Right renal pelvis (tissue), 4 donors: ENCODE measurements around the gene NAB1. TPM values are rescaled to one million over a fixed set of nuclear protein-coding genes. Genes with fewer than 3 reads are reported as not detected.
"Not testable (repeated sequence)": the region's sequence is repeated elsewhere in the genome, so short reads cannot be mapped to it uniquely, and the experiment has no call there.

ENCODE experiments used
- DNase-seq, 4 donors: peaks; one replicate each; pipeline ENCODE4 v3.0.0-alpha.2; 2013; ENCODE audit warnings: low read depth in 4 of 4, low spot score in 3 of 4, missing footprints in 1 of 4
- polyA plus RNA-seq, 4 donors: library from polyadenylated mRNA; unstranded; fragments of 120-200 nt; gene quantifications; one replicate each; pipeline ENCODE4 v1.2.1, GENCODE V29; 2013; ENCODE audit not compliant: insufficient read length in 4 of 4

Gene NAB1
- polyA plus RNA-seq, 4 donors = 62.6 to 78.2 (median 73.5) TPM

DNA sequence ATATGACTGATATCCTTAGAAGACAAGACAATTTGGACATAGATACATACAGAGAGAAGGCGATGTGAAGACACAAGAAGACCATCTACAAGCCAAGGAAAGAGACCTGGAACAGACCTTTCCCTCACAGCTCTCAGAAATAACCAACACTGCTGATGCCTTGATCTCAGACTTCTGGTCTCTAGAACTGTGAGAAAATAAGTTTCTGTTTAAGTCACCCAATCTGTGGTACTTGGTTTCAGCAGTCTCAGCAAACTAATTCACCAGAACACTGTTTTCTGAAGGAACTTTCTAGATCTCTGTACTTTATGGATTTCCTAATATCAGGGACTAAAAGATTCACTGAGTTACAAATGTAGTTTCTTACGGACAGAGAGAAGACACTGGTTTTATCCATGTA lies 58.8 kb downstream of the NAB1 start:
- no peak for DNase-seq

DNA sequence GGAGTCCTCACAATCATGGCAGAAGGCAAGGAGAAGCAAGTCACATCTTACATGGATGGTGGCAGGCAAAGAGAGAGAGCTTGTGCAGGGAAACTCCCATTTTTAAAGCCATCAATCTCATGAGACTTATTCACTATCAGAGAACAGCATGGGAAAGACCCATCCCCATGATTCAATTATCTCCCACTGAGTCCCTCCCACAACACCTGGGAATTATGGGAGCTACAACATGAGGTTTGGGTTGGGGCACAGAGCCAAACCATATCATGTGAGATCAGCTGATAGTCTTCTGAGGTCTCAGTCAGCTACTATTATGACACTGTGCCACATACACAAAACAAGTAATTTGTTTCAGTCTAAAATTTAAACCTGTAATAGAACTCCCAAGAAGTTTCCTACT lies 59.8 kb downstream of the NAB1 start:
- DNase-seq = not testable (repeated sequence)

DNA sequence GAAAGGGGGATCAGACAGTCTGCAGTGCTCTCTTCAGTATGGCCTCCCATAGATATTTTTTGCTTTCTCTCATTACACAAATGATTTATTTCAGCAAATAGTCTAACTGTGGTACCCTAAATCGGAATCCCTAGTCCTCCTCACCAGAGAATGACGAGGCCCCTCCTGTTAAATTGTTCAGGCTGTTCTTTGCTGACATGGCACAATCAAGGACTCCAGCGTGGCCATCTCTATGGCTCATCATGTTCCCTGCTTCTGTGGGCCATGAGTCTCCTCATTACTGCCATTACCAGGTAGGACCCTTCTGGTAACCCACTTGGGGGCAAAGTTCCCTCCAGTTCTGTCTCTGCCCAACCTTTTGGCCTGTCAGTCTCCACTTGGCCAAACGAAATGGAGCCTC lies 62.2 kb downstream of the NAB1 start:
- no peak for DNase-seq

DNA sequence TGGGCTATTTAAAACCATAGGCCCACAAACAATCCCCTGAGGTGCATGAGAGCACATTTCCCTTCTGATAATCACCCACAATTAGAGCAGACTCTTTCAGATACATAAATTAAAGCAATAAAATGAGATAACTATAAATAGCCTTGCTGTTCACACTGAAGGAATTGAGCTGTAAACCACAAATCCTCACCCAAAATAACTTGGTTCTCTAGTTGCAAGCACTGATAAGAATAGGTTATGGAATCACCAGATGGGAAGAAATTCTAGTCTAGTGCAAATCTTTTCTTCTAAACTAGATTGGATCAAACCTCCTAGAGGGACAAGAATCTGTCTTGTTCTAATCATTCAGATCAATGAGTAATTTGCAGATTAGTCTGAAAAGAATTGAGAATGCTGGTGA lies 64.6 kb downstream of the NAB1 start:
- DNase-seq = no peak

DNA sequence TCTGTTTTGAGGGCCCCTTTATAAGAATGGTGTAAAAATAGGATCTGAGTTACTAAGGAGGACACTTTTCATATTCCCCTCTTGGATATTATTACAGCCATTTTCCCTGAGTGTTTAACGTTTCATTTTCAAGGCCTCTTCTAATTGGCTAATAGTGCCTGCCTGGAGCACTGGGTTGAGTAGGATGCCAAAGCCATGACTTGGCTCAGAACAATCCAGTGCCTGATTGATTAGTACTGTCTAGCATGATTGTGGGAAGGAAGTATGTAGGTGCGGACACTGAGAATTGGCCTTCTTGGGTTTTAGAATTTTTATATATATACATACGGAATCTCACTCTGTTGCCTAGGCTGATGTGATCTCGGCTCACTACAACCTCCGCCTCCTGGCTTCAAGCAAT lies 66.1 kb downstream of the NAB1 start:
- no peak for DNase-seq

DNA sequence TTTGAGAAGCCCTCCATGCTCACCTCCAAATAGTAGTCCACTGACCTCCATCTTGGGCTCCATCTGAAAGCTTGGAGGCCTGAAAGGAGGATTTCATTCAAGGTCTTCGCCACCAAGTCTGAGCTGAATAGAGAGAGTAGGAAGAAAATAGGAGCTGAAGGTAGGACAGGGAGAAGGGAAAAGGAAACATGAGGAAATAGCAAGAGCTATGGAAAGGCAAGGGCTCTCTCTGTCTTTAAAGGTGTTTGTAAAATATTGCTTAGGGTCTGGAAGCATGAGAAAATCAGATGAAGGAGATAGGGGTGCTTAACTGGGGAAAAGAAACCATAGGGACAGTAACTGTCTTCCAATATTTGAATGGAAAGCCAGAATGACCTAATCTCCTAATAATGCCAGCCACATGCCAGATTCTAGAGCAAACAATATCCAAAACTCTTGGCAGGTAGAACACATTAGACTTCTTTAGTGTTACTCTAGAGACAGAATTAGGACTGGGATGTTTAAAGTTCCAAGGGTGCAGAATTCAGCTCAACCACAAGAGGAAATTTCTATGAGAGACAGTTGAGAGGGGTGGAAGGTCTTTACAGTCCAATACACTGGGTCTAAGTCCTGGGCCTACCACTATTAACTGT lies 67.4 kb downstream of the NAB1 start:
- no peak for DNase-seq

DNA sequence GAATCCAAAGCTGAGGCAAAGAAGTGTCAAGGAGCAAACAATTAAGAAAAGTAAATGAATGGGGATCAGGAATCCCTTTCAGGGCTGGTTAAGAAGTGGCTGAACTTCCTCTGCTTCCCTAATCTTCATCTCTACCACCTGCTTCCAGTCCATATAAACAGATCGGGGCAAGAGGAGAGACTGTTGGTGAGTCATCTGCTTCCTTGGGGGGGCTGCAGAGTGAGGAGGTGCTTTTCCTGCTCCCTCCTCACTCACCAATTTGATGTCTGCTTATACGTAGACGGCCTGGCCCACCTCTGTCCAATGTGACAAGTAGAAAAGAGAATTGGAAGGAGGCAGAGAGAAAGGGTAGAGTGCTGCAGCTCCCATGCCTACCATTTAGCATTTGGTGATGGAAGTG lies 68.4 kb downstream of the NAB1 start:
- no peak for DNase-seq

DNA sequence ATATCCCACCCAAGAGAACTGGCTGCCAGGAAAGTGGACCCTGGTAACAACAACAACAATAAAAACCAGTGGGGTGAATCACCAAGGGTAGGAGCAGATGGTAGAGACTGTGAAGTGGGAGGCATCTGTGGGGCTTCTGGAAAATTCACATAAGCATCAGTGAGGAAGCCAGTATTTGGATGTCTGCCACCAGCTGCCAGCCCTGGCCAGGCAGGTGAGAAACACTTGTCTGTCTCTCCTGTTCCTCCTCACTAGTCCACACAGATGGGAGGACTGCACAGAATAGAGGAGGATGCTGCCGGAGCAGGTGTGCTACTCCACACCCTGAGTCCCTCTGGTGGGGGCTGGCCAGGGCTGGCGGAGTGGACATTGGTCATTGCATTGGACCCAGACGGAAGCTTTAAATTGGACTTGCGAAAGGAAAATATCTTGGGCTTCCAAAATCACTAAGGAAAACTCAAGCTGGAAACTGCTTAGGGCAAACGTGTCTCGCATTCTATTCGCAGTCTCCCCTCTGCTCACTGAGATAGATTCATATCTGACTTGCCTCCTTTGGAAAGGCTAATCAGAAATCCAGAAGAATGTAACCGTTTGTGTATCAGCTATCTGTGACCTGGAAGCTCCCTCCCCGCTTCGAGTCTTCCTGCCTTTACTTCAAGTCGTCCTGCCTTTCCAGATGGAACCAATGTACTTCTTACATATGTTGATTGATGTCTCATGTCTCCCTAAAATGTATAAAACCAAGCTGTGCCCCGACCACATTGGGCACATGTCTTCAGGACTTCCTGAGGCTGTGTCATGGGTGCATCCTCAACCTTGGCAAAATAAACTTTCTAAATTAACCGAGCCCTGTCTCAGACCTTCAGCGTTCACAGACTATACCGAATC lies 69.1 kb downstream of the NAB1 start:
- no peak for DNase-seq

DNA sequence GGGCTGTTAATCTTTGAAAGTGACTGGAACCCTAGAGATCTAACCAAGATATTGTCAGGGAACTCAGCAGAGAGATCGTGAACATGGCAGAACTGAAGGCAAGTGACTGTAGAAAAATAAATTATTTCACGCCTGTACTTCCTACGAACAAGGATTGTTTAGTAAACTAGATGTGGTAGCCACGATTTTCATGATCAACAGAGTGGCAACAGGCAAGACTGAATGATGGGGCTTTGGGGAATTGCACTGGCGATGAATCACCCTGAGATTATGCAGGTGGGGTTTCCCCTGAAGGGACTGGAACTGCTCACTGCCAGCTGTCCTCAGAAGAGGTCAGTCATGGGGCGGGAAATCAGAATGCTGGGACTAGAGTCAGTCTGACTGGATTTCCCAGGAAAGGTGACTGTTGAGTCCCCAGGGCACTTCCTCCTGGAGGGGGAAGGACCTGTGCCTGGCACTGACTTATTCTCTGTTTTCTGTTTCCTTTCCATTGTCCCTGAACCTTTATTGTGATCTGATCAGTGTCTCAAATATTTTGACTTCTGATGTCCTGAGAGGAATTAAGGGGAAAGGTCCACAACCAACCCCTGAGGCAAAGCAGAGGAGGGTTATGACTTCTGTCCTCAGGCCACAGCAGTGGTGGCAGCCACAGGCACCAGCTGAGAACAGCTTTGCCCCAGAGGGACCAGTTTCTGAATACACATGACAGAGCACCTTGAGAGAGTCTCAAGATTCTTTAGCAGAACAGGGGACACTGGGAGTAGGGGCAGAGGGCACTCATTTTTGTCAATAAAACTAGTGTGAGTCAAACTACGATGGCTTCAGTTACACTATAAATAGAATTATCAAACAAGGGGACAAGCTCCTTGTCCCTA lies 70.0 kb downstream of the NAB1 start:
- no peak for DNase-seq

DNA sequence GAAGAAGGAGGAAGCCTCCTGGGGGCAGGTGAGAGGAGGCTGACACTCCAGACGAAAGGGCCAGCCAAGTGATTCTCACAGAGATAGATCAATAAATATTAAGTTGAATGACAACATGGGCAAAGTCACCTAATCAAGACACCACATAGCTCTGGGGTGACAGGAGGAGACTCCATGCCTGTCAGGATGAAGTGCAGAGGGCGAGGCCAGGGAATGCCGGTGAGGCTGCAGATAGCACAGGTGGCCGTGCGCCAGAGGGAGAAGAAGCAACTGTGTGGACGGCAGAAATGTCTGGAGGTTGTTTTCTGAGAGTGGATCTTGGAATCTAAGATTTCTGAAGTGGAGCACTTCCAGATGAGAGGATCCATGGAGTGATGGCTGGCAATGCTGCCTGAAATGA lies 71.4 kb downstream of the NAB1 start:
- no peak for DNase-seq

DNA sequence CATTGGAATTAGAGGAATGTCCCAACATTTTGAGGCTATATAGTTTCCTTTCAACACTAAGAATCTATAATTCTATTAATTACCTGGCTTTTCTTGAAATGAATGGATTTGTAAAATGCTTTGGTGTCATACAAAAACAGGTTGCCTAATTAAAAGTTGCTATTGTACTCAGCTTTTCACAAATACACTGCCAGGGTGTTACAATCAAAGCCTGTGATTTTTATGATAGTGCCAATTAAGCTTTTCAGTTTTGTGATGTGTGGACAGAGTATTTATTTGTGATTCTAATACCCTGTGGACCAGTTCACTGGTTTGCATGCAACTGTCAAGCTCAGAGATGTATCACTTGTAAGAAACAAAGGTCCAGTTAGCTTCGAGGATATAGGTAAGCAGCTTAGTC lies 71.8 kb downstream of the NAB1 start:
- DNase-seq = no peak

DNA sequence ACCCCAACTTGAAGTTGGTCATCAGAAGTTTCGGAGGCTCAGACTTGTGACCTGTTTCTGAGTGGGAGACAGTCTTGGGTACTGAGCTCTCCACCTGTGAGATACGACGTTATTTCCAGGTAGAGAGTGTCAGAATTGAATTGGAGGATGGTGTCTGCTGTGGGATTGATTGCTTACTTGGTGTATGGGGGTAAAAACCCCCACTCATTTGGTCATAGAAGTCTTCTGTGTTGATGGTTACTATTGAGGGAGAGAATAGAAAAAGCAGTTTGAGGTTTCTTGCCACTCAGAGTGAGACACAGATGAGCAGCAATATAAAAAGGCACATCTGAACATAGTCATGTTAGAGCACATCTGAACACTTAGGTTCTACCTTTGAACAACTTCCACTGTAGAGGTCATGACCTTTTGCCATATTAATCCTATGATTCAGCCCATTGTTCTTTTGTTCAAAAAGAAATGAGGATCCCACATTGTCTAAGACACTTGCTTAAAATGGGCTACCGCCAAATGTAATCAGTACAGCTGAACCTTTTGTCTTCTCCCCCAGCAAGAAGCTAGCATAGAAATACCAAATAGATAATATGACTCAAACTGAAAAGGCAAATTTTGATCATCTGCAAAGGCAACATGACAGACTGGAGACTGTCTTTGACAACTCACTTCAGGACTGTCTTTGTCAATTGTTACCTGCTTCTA lies 73.3 kb downstream of the NAB1 start:
- no peak for DNase-seq

DNA sequence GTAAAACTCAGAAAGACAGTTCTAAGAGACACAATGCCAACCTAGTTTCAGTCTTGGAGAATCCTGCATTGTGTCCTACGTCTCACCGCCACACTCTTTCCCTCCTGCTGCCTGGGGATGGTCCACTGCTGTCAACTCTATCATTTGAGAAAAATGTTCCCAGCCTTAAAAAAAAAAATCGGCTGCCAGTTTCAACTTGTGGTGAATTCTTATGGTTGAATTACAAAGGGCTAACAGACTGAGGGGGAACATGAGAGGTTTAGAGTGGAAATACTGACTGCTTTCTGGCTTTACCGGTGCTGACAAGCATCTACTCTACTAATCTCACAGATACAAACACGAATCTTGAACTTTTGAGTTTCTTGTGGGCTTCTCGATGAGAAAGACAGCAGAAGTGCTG lies 74.0 kb downstream of the NAB1 start:
- DNase-seq = no peak

DNA sequence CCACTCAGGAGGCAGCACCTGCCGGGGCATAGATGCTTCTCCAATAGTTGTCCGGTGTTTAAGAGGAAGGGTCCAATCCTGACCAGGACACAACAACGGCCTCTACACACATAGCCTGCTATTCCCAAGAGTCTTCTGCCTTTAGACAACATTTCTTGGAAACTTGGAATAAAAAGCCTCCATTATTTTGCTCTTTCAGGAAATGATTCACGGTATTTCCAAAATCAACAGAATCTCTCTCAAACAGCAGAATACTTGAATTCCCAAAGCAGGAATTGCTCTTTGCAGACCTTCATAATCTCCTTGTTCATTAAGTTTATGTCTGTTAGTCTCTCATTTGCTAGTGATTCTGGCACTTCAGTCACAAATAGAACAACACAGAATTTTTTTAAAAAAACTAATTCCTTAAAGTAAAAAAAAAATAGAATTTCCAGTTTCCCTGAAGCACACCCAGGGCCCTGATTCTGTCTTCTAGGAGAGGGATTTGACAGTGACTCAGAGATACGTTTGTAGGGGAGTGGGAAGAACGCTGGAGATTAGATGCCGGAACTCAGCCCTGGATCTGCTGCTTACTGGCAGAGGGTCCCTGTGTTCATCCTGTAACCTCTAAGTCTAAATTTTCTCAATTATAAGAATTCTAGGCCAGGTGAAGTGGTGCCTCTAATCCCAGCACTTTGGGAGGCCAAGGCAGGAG lies 74.7 kb downstream of the NAB1 start:
- no peak for DNase-seq

DNA sequence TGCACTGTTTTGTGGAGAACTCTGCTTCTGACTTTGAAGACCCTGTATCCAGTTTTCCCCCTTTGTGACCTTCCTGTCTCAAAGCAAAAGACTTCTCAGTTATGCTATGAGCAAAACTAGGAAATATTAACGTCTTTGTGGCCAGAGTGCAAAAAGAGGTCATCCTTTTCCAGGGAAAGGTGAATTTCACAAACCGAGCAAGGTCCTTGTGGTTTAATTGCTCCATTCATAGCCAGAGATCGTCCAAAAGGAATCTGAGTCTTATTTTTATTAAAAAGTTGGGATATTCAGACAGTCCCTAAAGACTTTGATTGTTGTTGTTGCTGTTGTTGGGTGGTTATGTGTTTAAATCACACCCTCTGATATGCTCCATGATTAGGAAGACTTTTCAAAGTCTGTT lies 77.4 kb downstream of the NAB1 start:
- DNase-seq = no peak

DNA sequence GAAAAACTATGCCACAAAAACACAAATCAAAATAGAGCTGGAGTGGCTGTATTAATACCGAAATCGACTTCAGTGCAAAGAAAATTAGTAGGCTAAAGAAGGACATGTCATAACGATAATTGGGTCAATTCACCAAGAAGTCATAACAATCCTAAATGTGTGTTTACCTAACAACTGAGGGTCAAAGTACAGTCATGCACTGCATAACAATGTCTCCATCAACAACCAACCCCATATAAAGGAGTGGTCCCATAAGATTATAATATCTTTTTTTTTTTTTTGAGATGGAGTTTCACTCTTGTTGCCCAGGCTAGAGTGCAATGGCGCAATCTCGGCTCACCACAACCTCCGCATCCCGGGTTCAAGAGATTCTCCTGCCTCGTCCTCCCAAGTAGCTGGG lies 87.5 kb downstream of the NAB1 start:
- no peak for DNase-seq

DNA sequence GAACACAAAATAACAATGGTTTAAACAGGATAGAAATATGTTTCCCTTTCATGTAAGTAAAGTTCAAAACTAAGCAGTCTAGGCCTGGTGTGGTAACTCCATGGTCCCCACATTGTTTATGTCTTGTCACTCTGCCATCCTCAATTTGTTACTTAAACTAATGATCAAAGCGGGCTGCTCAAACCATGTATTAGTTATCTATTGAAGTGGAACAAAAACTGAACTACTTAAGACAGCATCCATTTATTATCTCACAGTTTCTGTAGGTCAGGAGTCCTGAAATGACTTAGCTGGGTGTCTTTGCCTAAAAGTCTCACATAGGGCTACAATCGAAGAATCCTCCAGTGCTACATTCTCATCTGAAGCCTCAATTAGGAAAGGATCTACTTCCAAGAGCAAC lies 91.6 kb downstream of the NAB1 start:
- DNase-seq = no peak
